HCT116 (cell line): ENCODE data around the gene MPP4.

Experiments
- CTCF ChIP-seq, 3 experiments: fragments of 200-600 bp in 1 of 3; sonication (generic) in 1 of 3; IDR thresholded peaks in 2 of 3; conservative IDR thresholded peaks in 1 of 3; 2 replicates each; pipeline ENCODE4 v1.5.1; 2012 to 2017; ENCODE audit warnings: low read depth in 2 of 3, low read length in 2 of 3, antibody characterized with exemption in 1 of 3, borderline replicate concordance in 1 of 3, control low read depth in 1 of 3, mild to moderate bottlenecking in 1 of 3, mixed read lengths in 1 of 3, mixed run types in 1 of 3, moderate library complexity in 1 of 3; ENCODE audit not compliant: insufficient read depth in 1 of 3
- EGR1 ChIP-seq: IDR thresholded peaks from 2 replicates; pipeline ENCODE4 v1.6.1; 2012; ENCODE audit warnings: low read depth
- EZH2 ChIP-seq: fragments of 200-600 bp; sonication (generic); IDR thresholded peaks from 2 replicates; pipeline ENCODE4 v1.6.1; 2017; ENCODE audit warnings: antibody characterized with exemption, mixed run types
- JUND ChIP-seq: IDR thresholded peaks from 2 replicates; pipeline ENCODE4 v1.6.1; 2012
- MAX ChIP-seq: IDR thresholded peaks from 2 replicates; pipeline ENCODE4 v1.6.1; 2012
- POLR2A ChIP-seq: IDR thresholded peaks from 2 replicates; pipeline ENCODE4 v1.7.0; 2011; ENCODE audit warnings: borderline replicate concordance; ENCODE audit not compliant: insufficient read depth, insufficient read length; ENCODE audit errors: extremely low read depth

DNA sequence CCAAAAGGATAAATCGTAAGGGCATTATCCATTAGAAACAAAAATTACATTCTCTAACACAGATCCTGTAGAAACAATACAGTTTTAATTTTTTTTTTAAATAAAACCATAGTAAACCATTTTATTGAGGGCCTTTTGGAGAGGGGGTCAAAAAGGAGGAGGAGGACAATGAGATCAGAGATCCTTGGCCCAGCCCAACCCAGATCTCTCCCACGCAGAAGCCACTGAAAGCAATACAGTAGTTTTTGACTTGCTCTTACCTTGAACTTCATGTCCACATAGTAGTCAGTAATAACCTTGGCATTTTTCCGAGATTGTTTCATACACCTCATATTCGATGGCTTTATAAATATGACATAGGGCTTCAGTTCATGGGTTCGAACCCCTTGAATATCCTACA is 51.0 kb downstream of the MPP4 start:
- TF ChIP-seq MAX (no peak), POLR2A (no peak), EZH2 (no peak), CTCF (IDR thresholded peaks at IDR 0.05 in 2 of 3, conservative IDR thresholded peaks at IDR 0.05 in 1 of 3; ENCODE audit: borderline replicate concordance in 1 of 3, insufficient read depth in 1 of 3, low read depth in 2 of 3, low read length in 2 of 3) (no peak), JUND (no peak), EGR1 (no peak)
